Right lobe of liver (tissue), 6 donors: ENCODE results near the gene PEAR1. TPM values are rescaled to one million over a fixed set of nuclear protein-coding genes. Genes with fewer than 3 reads are reported as not detected.

Experiments
- ATAC-seq, 4 donors: fragments of 200-7000 bp; cut with Tn5 transposase; one replicate each; pipeline ENCODE4 v1.9.1; 2020; ENCODE audit warnings: mild to moderate bottlenecking in 4 of 4, moderate library complexity in 4 of 4
- DNase-seq, 3 donors: peaks; one replicate each; pipeline ENCODE4 v3.0.0-alpha.2; 2020
- H3K27ac ChIP-seq, 3 donors: fragments of 200-600 bp; one replicate each; pipeline ENCODE4 v1.8.0; 2022
- H3K27me3 ChIP-seq, 2 donors: fragments of 200-600 bp; one replicate each; pipeline ENCODE4 v1.8.0; 2022
- H3K36me3 ChIP-seq, 4 donors: fragments of 200-600 bp; sonication (generic) in 1 of 4; one replicate each; pipeline versions ENCODE4 v1.5.1 to v1.8.0; 2017 to 2022; ENCODE audit warnings: control low read depth in 1 of 4
- H3K4me1 ChIP-seq, 4 donors: fragments of 200-600 bp; sonication (generic) in 1 of 4; one replicate each; pipeline versions ENCODE4 v1.5.1 to v1.8.0; 2017 to 2022; ENCODE audit warnings: control low read depth in 1 of 4
- H3K4me3 ChIP-seq, 3 donors: fragments of 200-600 bp; one replicate each; pipeline ENCODE4 v1.8.0; 2022
- H3K9me3 ChIP-seq, 4 donors: fragments of 200-600 bp; sonication (generic) in 1 of 4; one replicate each; pipeline versions ENCODE4 v1.5.1 to v1.8.0; 2017 to 2022; ENCODE audit warnings: control low read depth in 1 of 4
- POLR2A ChIP-seq: fragments of 450-650 bp; IDR thresholded peaks from one replicate; pipeline ENCODE4 v1.6.1; 2017; ENCODE audit warnings: antibody characterized with exemption, mild to moderate bottlenecking
- WGBS: methylation state at CpG from one replicate; pipeline ENCODE4 v1.1.6; 2018; ENCODE audit warnings: low coverage, low lambda C conversion rate; ENCODE audit not compliant: insufficient coverage; ENCODE audit errors: missing lambda C conversion rate; 5-methylcytosine and 5-hydroxymethylcytosine counted together
- intact Hi-C, 2 donors: fragments of 100-400 bp; cut with DNase I; formaldehyde crosslinking; loops; one replicate each; pipeline versions ENCODE4 v1.11.2 to v1.14.1; 2022
- total RNA-seq, 6 experiments: library from RNA; depleted of rRNA in 2 of 6; stranded (reverse); fragments of >200 nt in 2 of 6; fragmentation: NEBNext Ultra II Directional in 3 of 6; extraction: Animal tissue kit (Norgen Biotek cat#: 25700) in 3 of 6; gene quantifications; one replicate each; pipeline versions ENCODE4 v1.1.0 to v1.2.4, GENCODE V29; 2016 to 2023
- TF ChIP-seq, protein P1 (sequence below), 4 donors: fragments of 200-600 bp in 3 of 4; fragments of 450-650 bp in 1 of 4; IDR thresholded peaks; one replicate each; pipeline versions ENCODE4 v1.5.1 to v1.8.0; 2016 to 2022; ENCODE audit warnings: antibody characterized with exemption in 4 of 4, mild to moderate bottlenecking in 2 of 4
- donor health status: DM: no; HTN: yes; CAD: no.
- donor health status: DM: no; HTN: no; CAD: no.
- donor health status: DM: no; HTN: no; CAD: no.
- donor health status: DM: no; HTN: yes; CAD: no.
- donor health status: DM: no; HTN: yes; CAD: no.

The PEAR1 gene
- total RNA-seq, 6 experiments from 2014 or later: 2.2 to 9.8 (median 3.6) TPM

DNA sequence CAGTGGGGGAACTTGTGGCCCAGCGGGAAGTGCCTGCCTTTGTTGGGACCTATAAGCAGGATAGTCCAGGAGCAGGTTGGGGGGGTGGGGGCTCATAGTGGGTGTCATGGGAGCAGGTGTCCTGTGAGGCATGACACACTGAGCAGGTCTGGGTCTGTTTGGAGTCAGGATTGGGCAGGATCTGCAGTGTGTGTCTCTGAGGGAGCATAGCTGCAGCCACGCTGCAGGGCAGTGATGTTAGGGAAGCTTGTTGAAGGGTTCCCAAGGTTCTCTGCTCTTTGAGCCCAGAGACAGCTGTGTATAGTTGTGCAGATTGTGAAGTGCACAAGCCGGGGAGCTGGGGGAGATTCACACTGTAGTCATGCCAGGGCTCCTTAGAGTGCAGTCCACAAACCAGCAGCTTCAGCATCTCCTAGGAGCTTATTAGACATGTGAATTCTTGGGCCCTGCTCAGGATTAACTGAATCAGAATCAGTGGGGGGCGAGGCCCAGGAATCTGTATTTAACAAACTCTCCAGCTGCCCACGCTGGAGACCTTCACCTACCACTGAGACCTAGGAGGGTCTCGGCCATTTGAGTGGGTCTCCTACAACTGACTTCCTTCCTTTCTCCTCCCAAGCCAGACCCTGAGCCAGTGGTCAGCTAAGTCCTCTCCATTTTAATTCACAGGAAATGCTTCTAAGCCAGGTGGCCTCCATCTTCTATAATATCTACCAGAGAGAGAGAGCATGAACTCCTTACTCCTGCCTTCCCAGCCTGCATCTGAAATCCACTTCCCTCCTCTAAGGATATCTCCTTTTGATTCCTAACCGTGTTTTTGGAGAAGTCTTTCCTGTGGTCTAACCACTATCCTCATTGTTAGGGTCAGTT lies 45.7 kb upstream of the PEAR1 start:
- TF ChIP-seq POLR2A: no peak
- TF ChIP-seq, protein P1, sequence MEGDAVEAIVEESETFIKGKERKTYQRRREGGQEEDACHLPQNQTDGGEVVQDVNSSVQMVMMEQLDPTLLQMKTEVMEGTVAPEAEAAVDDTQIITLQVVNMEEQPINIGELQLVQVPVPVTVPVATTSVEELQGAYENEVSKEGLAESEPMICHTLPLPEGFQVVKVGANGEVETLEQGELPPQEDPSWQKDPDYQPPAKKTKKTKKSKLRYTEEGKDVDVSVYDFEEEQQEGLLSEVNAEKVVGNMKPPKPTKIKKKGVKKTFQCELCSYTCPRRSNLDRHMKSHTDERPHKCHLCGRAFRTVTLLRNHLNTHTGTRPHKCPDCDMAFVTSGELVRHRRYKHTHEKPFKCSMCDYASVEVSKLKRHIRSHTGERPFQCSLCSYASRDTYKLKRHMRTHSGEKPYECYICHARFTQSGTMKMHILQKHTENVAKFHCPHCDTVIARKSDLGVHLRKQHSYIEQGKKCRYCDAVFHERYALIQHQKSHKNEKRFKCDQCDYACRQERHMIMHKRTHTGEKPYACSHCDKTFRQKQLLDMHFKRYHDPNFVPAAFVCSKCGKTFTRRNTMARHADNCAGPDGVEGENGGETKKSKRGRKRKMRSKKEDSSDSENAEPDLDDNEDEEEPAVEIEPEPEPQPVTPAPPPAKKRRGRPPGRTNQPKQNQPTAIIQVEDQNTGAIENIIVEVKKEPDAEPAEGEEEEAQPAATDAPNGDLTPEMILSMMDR (IDR thresholded peaks at IDR 0.05): no peak
- WGBS: 79% methylated on average over 5 of the region's 7 CpGs
- peaks cover 0 to 10% of the 10 kb centered on the region in 2 donors for H3K27me3 ChIP-seq
- no peak overlapping the region for H3K27ac ChIP-seq
- H3K9me3 ChIP-seq: no peaks in the 10 kb centered on the region
- peaks cover 0 to 14% (median 7%) of the 10 kb centered on the region in 4 donors for H3K4me1 ChIP-seq
- DNase-seq (peak in 1 of 3 donors; percentile 27), ATAC-seq (no peak)
- no peak overlapping the region for H3K4me3 ChIP-seq
- intact Hi-C loops: no loop called here
- no peaks in the 10 kb centered on the region for H3K36me3 ChIP-seq

DNA sequence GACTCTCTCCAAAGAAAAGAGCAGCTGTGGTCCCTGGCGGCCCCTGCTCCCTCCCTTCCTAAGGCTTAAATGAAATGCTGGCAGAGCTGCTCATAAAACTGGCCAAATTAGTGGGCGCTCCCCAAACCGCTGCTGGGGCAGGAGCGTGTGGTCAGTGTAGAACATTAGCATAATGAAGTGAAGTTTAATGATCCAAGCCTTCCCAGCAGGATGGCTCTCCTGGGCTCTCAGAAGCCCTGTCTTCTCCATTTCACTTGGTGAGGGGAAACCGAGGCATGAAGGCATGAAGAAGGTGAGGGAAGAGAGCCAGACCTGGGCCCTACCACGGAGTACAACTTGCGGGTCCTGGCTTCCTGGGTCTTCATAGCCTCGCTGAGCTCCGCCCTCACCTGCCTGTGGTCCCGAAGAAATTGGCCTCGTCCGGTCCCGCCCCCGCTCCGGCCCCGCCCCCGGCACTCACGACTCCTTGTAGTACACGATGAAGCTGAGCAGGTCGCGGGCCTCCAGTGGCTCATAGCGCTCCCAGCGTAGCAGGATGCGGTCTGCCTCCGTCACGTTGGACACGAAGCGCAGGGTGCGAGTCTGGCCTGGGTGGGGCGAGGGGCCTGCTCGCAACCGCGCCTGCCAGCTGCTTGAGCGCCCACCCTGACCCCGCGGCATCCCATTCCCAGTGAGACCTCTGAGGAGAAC lies 44.9 kb upstream of the PEAR1 start:
- Histone ChIP-seq H3K27me3 (peaks cover 0 to 10% of the 10 kb centered on the region in 2 donors), H3K4me3 (no peak overlapping the region), H3K4me1 (peaks cover 0 to 16% (median 7%) of the 10 kb centered on the region in 4 donors), H3K36me3 (no peaks in the 10 kb centered on the region), H3K27ac (no peak overlapping the region), H3K9me3 (no peaks in the 10 kb centered on the region)
- ATAC-seq: no peak
- intact Hi-C loops: no loop called here
- peak in 1 of 3 donors; percentile 48 for DNase-seq
- no peak for TF ChIP-seq POLR2A
- TF ChIP-seq, protein P1 (IDR thresholded peaks at IDR 0.05): no peak
- 32% methylated on average over 6 of the region's 36 CpGs for WGBS

DNA sequence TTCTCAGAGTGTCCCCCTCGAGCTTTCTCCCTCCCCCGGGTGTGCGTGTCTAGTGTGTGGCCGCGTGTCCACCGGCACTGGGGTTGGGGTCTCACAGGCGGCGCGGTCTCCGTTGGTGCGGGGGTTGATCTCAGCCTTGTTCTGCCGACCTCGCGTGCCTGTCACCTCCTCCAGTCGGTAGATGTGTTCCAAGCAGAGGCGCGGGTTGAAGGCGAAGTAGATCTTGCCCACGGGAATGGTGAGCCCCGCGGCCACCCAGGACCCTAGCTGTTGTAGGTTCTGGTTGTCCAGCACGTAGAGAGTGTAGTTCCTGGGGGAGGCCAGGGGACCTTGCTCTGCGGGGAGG lies 44.4 kb upstream of the PEAR1 start:
- ATAC-seq: no peak
- 45% methylated on average over 4 of the region's 23 CpGs for WGBS
- peaks cover 0 to 10% of the 10 kb centered on the region in 2 donors for H3K27me3 ChIP-seq
- H3K4me3 ChIP-seq: no peak overlapping the region
- H3K36me3 ChIP-seq: no peaks in the 10 kb centered on the region
- no peaks in the 10 kb centered on the region for H3K9me3 ChIP-seq
- H3K4me1 ChIP-seq: peaks cover 0 to 16% (median 7%) of the 10 kb centered on the region in 4 donors
- peak in 1 of 3 donors; percentile 49 for DNase-seq
- TF ChIP-seq, protein P1 (IDR thresholded peaks at IDR 0.05): no peak
- no peak for TF ChIP-seq POLR2A
- H3K27ac ChIP-seq: no peak overlapping the region
- intact Hi-C loops: no loop called here

DNA sequence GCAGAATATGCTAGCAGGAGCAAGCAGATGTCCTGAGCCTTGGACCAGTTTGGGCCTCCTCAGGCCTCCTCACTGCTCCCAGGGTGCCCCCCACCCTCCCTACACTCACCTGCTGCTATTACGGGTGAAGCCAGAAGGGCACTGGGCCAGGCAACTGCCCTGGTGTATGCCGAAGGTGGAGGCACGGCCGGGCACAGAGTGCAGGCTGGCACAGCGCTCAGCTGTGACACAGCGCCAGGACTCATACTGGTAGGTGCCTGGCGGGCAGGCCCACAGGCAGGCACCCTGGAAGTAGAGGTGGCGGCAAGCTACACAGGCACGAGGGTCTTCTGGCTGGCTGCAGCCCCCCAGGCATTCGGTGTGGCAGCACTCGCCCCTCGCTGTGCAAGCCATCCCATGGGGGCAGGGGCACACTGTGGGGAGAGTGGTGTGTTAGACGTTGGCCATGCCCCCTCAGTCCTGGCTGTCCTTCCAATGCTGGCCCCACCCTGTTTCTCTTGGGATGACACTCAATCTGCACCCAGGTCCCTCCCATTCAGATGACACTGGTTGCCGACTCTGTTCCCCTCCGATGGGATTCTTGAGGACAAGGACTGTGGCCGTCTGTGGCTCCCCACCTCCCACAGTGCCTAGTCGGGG lies 41.6 kb upstream of the PEAR1 start:
- ATAC-seq (peak; percentile 90 to 95 (median 93)), DNase-seq (peak; percentile 89 to 96 (median 95))
- H3K36me3 ChIP-seq: no peaks in the 10 kb centered on the region
- no peaks in the 10 kb centered on the region for H3K9me3 ChIP-seq
- H3K27me3 ChIP-seq: no peaks in the 10 kb centered on the region
- WGBS: 29% methylated on average over 3 of the region's 17 CpGs
- intact Hi-C loops: no loop called here
- H3K4me3 ChIP-seq: no peak overlapping the region
- H3K27ac ChIP-seq: peak overlapping the region in 2 of 3 donors; percentile 72 to 85
- no peak for TF ChIP-seq POLR2A
- TF ChIP-seq, protein P1 (IDR thresholded peaks at IDR 0.05): peak in 1 of 4 donors; percentile 17
- H3K4me1 ChIP-seq: peaks cover 0 to 16% (median 7%) of the 10 kb centered on the region in 4 donors
